ENCODE measurements around the gene RPS6KB2. TPM values are rescaled to one million over a fixed set of nuclear protein-coding genes. Genes with fewer than 3 reads are reported as not detected.
A peak's percentile ranks its signal among the peaks of the same experiment; 100 is the strongest.

The RPS6KB2 gene
- total and polyA plus RNA-seq, 2 donors (not counting 1 experiment from before 2014, with no cell fraction given): 29.0 to 30.6 TPM

DNA sequence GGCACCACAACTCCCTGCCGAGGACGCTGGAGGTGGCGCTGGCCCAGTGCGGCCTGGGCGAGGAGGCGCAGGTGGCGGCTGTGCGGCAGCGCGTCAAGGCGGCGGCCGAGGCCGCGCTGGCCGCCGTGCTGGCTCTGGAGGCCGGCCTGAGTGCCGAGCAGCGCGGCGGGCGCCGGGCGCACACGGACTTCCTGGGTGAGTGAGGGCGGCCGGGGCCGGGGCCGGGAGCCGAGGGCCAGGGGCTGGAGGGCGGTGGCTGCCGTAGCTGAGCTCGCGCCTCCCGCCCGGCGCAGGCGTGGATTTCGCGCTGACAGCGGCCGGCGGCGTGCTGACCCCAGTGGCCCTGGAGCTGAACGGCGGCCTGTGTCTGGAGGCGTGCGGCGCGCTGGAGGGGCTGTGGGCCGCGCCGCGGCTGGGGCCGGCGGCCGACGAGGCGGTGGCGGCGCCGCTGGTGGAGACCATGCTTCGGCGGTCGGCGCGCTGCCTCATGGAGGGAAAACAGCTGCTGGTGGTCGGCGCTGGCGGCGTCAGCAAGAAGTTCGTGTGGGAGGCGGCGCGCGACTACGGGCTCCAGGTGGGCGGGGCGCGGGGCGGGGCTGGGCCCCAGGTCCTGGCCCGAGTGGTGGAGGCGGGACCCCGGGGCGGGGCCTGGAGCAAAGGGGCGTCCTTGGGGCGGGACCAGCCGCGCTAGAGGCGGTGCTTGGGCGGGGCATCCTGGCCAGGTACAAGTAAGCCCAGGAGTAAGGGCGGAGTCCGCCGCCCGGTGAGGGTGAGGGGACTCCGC, 7.5 kb upstream of the RPS6KB2 start:
- no peaks in the 10 kb centered on the region for H4K20me1 ChIP-seq (ENCODE audit: control insufficient read depth, extremely low read depth, insufficient read depth, low read length)
- no peaks in the 10 kb centered on the region for H3K79me2 ChIP-seq (ENCODE audit: control insufficient read depth, insufficient read depth, low read length)
- peak; percentile 82 to 84 for DNase-seq (ENCODE audit: low read depth in 2 of 2)
- H3K4me1 ChIP-seq (ENCODE audit: control insufficient read depth, extremely low read depth, insufficient read depth, low read length): peaks cover 5% of the 10 kb centered on the region
- no peaks in the 10 kb centered on the region for H3K27me3 ChIP-seq (ENCODE audit: control insufficient read depth, insufficient read depth, low read length)
- no peak for TF ChIP-seq EZH2 (IDR thresholded peaks at IDR 0.05; ENCODE audit: low read length, missing control alignments)
- no peak for TF ChIP-seq CTCF (conservative IDR thresholded peaks at IDR 0.05 in 1 of 2, IDR thresholded peaks at IDR 0.05 in 1 of 2; ENCODE audit: low read depth in 1 of 2, low read length in 2 of 2)
- H3K4me3 ChIP-seq (replicated peaks in 1 of 4; ENCODE audit: control extremely low read depth in 1 of 4, insufficient read depth in 1 of 4, low read depth in 3 of 4, low read length in 4 of 4): peak overlapping the region in 2 of 4 experiments; percentile 47 to 55
- no peaks in the 10 kb centered on the region for H3K36me3 ChIP-seq (ENCODE audit: control insufficient read depth, insufficient read depth, low read length)
- H3K9me3 ChIP-seq (ENCODE audit: control insufficient read depth, insufficient read depth, low read depth, low read length): no peaks in the 10 kb centered on the region
- H3K4me2 ChIP-seq (ENCODE audit: extremely low read depth, insufficient read depth, low read length): peak overlapping the region; percentile 85
- peak overlapping the region; percentile 59 for H2AFZ ChIP-seq (ENCODE audit: low read length)
- H3K9ac ChIP-seq (ENCODE audit: insufficient read depth, low read length): peak overlapping the region; percentile 69
- peak overlapping the region; percentile 27 for H3K27ac ChIP-seq (ENCODE audit: insufficient read depth, low read length)

DNA sequence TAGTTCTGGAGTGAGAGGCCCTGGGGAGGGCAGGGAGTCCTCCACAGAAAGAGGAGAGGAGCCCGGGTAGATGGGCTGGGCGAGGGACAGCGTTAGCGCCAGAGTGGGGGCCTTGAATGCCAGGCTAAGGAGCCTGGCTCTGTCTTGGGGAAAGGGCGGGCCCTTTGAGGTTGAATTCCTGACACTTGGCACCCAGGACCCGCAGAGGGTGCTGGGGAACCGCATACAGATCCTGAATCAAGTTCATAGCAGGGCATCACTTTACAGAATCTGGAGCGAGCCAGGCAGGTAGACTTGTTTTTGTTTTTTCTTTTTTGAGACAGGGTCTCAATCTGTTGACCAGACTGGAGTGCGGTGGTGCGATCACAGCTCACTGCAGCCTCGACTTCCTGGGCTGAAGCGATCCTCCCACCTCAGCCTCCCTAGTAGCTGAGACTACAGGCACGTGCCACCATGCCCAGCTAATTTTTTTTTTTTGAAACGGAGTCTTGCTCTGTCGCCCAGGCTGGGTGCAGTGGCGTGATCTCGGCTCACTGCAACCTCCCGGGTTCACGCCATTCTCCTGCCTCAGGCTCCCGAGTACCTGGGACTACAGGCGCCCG, 6.8 kb upstream of the RPS6KB2 start:
- H3K27ac ChIP-seq (ENCODE audit: insufficient read depth, low read length): no peak overlapping the region
- no peak for TF ChIP-seq CTCF (conservative IDR thresholded peaks at IDR 0.05 in 1 of 2, IDR thresholded peaks at IDR 0.05 in 1 of 2; ENCODE audit: low read depth in 1 of 2, low read length in 2 of 2)
- TF ChIP-seq EZH2 (IDR thresholded peaks at IDR 0.05; ENCODE audit: low read length, missing control alignments): no peak
- H2AFZ ChIP-seq (ENCODE audit: low read length): no peak overlapping the region
- no peaks in the 10 kb centered on the region for H3K27me3 ChIP-seq (ENCODE audit: control insufficient read depth, insufficient read depth, low read length)
- no peaks in the 10 kb centered on the region for H3K79me2 ChIP-seq (ENCODE audit: control insufficient read depth, insufficient read depth, low read length)
- no peaks in the 10 kb centered on the region for H3K9me3 ChIP-seq (ENCODE audit: control insufficient read depth, insufficient read depth, low read depth, low read length)
- H3K4me3 ChIP-seq (replicated peaks in 1 of 4; ENCODE audit: control extremely low read depth in 1 of 4, insufficient read depth in 1 of 4, low read depth in 3 of 4, low read length in 4 of 4): peak overlapping the region in 1 of 4 experiments; percentile 28
- no peak for DNase-seq (ENCODE audit: low read depth in 2 of 2)
- H3K9ac ChIP-seq (ENCODE audit: insufficient read depth, low read length): no peak overlapping the region
- H3K4me1 ChIP-seq (ENCODE audit: control insufficient read depth, extremely low read depth, insufficient read depth, low read length): peaks cover 5% of the 10 kb centered on the region
- no peak overlapping the region for H3K4me2 ChIP-seq (ENCODE audit: extremely low read depth, insufficient read depth, low read length)
- no peaks in the 10 kb centered on the region for H4K20me1 ChIP-seq (ENCODE audit: control insufficient read depth, extremely low read depth, insufficient read depth, low read length)
- H3K36me3 ChIP-seq (ENCODE audit: control insufficient read depth, insufficient read depth, low read length): no peaks in the 10 kb centered on the region

GRCh38 chr11:67422891-67423290, 5.4 kb upstream of the RPS6KB2 start:
- no peak overlapping the region for H3K4me3 ChIP-seq (replicated peaks in 1 of 4; ENCODE audit: control extremely low read depth in 1 of 4, insufficient read depth in 1 of 4, low read depth in 3 of 4, low read length in 4 of 4)
- no peaks in the 10 kb centered on the region for H3K27me3 ChIP-seq (ENCODE audit: control insufficient read depth, insufficient read depth, low read length)
- no peak for DNase-seq (ENCODE audit: low read depth in 2 of 2)
- no peak for TF ChIP-seq EZH2 (IDR thresholded peaks at IDR 0.05; ENCODE audit: low read length, missing control alignments)
- no peak for TF ChIP-seq CTCF (conservative IDR thresholded peaks at IDR 0.05 in 1 of 2, IDR thresholded peaks at IDR 0.05 in 1 of 2; ENCODE audit: low read depth in 1 of 2, low read length in 2 of 2)
- no peaks in the 10 kb centered on the region for H3K79me2 ChIP-seq (ENCODE audit: control insufficient read depth, insufficient read depth, low read length)
- no peak overlapping the region for H3K27ac ChIP-seq (ENCODE audit: insufficient read depth, low read length)
- no peak overlapping the region for H3K4me2 ChIP-seq (ENCODE audit: extremely low read depth, insufficient read depth, low read length)
- H2AFZ ChIP-seq (ENCODE audit: low read length): no peak overlapping the region
- H4K20me1 ChIP-seq (ENCODE audit: control insufficient read depth, extremely low read depth, insufficient read depth, low read length): no peaks in the 10 kb centered on the region
- no peak overlapping the region for H3K9ac ChIP-seq (ENCODE audit: insufficient read depth, low read length)
- no peaks in the 10 kb centered on the region for H3K36me3 ChIP-seq (ENCODE audit: control insufficient read depth, insufficient read depth, low read length)
- H3K4me1 ChIP-seq (ENCODE audit: control insufficient read depth, extremely low read depth, insufficient read depth, low read length): peaks cover 5% of the 10 kb centered on the region
- no peaks in the 10 kb centered on the region for H3K9me3 ChIP-seq (ENCODE audit: control insufficient read depth, insufficient read depth, low read depth, low read length)

Measured in fibroblast of lung (primary cell).